SJSA1 (cell line): ENCODE results near the gene MTPN. TPM values are rescaled to one million over a fixed set of nuclear protein-coding genes. Genes with fewer than 3 reads are reported as not detected.

Source experiments
- DNase-seq, 2 experiments: peaks; one replicate each; pipeline ENCODE4 v3.0.0-alpha.2; 2015 to 2020; ENCODE audit warnings: low spot score in 2 of 2, low read depth in 1 of 2
- H3K27ac ChIP-seq: fragments of 250-450 bp; sonication (Bioruptor Pico); 2 replicates; pipeline ENCODE4 v1.5.1; 2020; ENCODE audit warnings: mild to moderate bottlenecking, moderate library complexity
- H3K27me3 ChIP-seq: fragments of 250-450 bp; sonication (Bioruptor Pico); replicated peaks from 2 replicates; pipeline ENCODE4 v1.5.1; 2020; ENCODE audit warnings: mild to moderate bottlenecking, moderate library complexity
- H3K36me3 ChIP-seq: fragments of 250-450 bp; sonication (Bioruptor Pico); 2 replicates; pipeline ENCODE4 v1.5.1; 2020; ENCODE audit warnings: mild to moderate bottlenecking
- H3K4me1 ChIP-seq: fragments of 250-450 bp; sonication (Bioruptor Pico); replicated peaks from 2 replicates; pipeline ENCODE4 v1.6.1; 2021; ENCODE audit warnings: mild to moderate bottlenecking
- H3K4me3 ChIP-seq: fragments of 250-450 bp; sonication (Bioruptor Pico); 2 replicates; pipeline ENCODE4 v1.5.1; 2020; ENCODE audit warnings: mild to moderate bottlenecking
- H3K9me3 ChIP-seq: fragments of 250-450 bp; sonication (Bioruptor Pico); replicated peaks from 2 replicates; pipeline ENCODE4 v1.5.1; 2020; ENCODE audit warnings: mild to moderate bottlenecking
- total RNA-seq: library from RNA; depleted of rRNA; stranded (reverse); fragments of >200 nt; shearing (Covaris generic); gene quantifications from 2 replicates; pipeline ENCODE4 v1.2.3, GENCODE V29; 2014

Gene MTPN
- total RNA-seq, 1 experiment from 2014 or later: 108 TPM

- Histone ChIP-seq H3K4me1 (0 out of 2 replicates have a peak, but pooled peaks cover 7% of the 10 kb centered on the region), H3K4me3 (no peak overlapping the region), H3K27ac (no peak overlapping the region), H3K36me3 (peaks cover 10% of the 10 kb centered on the region), H3K9me3 (no peaks in the 10 kb centered on the region), H3K27me3 (peaks cover 3% of the 10 kb centered on the region; the same call in 1 of the 2 replicates)
- DNase-seq: no peak
Observed at GRCh38 chr7:135959646-135960363, 17.4 kb downstream of the MTPN start.

DNA sequence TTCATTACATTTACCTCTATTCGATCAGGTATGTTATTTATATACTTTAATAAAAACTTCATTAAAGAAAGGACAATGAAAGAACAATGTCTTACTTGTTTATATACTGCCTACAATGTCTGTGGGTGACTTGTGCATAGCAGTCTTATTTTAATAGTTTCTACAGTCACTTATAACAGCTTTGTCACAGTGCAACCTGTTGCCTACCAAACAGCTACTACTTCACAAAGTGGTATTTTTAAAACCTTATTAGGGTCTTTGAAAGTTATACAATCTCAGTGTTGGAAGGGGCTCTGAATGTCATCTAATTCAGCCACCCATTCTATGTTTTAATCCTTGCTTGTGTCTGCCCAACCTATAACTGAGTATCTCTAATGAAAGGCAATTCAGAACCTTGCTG lies 19.0 kb downstream of the MTPN start:
- no peak overlapping the region for H3K27ac ChIP-seq
- no peak overlapping the region for H3K4me3 ChIP-seq
- H3K36me3 ChIP-seq: peaks cover 19% of the 10 kb centered on the region
- H3K4me1 ChIP-seq: peaks cover 11% of the 10 kb centered on the region
- no peak for DNase-seq
- H3K27me3 ChIP-seq: peaks cover 3% of the 10 kb centered on the region; the same call in 1 of the 2 replicates
- no peaks in the 10 kb centered on the region for H3K9me3 ChIP-seq

DNA sequence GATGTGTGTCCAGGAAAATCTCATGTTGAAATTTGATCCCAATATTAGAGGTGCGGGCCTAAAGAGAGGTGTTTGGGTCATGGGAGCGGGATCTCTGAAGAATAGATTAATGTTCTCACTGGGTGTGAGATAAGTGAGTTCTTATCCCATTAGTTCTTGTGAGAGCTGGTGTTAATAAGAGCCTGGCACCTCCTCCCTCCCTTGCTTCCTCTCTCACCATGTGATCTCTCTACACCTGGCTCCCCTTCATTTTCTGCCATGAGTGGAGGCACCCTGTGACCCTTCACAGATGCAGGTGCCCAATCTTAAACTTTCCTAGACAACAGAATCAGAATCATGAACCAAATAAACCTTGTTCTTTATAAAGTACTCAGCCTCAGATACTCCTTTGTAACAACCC lies 19.5 kb downstream of the MTPN start:
- Histone ChIP-seq H3K27me3 (peaks cover 3% of the 10 kb centered on the region; the same call in 1 of the 2 replicates), H3K4me1 (peaks cover 16% of the 10 kb centered on the region), H3K9me3 (no peaks in the 10 kb centered on the region), H3K36me3 (peaks cover 21% of the 10 kb centered on the region), H3K27ac (no peak overlapping the region), H3K4me3 (no peak overlapping the region)
- DNase-seq: no peak

GRCh38 chr7:135956393-135956792 lies 20.8 kb downstream of the MTPN start:
- Histone ChIP-seq H3K4me1 (peaks cover 18% of the 10 kb centered on the region), H3K9me3 (no peaks in the 10 kb centered on the region), H3K4me3 (no peak overlapping the region), H3K27ac (no peak overlapping the region), H3K27me3 (peaks cover 3% of the 10 kb centered on the region; the same call in 1 of the 2 replicates), H3K36me3 (peaks cover 32% of the 10 kb centered on the region)
- no peak for DNase-seq

DNA sequence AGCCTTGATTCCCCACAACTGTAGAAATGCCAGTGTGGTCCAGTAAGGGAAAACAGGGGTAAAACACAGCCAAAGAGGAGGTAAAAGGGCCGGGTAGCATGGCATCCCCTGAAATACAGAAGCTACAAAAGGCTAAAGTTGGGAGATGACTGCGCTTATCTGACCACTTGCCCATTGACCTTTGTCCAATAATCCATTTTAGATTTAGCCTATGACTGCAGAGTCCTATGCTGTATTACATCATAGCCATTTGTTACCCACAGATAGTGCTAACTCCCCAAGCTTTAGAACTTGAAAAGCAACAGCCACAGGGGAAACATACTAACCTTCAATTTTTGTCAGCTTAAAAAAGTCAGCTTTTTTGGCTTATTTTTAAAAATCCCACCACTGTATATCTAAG lies 26.2 kb downstream of the MTPN start:
- no peak for DNase-seq
- Histone ChIP-seq H3K36me3 (peaks cover 71% of the 10 kb centered on the region), H3K4me3 (no peak overlapping the region), H3K4me1 (peaks cover 11% of the 10 kb centered on the region), H3K9me3 (no peaks in the 10 kb centered on the region), H3K27ac (no peak overlapping the region), H3K27me3 (no peaks in the 10 kb centered on the region)

DNA sequence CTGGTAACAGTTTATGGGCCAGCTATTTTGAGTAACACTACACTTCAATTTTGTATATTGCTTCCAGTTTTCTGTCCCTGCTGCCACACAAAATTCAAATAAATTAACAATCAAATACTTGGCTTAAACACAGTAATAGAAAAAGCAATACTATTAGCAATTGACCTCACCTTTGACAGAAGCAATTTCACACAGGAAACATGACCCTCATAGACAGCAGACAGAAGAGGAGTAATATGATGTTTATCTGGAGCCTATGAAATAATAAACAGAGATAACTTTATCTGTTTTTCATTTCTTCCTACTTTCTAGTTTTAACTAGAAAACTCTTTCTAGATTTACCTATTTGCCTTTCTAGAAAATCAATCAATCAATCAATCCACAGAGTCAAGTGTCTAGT lies 26.7 kb downstream of the MTPN start:
- no peak for DNase-seq
- H3K36me3 ChIP-seq: peaks cover 71% of the 10 kb centered on the region
- peaks cover 11% of the 10 kb centered on the region for H3K4me1 ChIP-seq
- H3K27ac ChIP-seq: no peak overlapping the region
- no peaks in the 10 kb centered on the region for H3K9me3 ChIP-seq
- no peaks in the 10 kb centered on the region for H3K27me3 ChIP-seq
- H3K4me3 ChIP-seq: no peak overlapping the region

- no peak overlapping the region for H3K4me3 ChIP-seq
- H3K36me3 ChIP-seq: peaks cover 54% of the 10 kb centered on the region
- no peaks in the 10 kb centered on the region for H3K27me3 ChIP-seq
- no peaks in the 10 kb centered on the region for H3K9me3 ChIP-seq
- no peak for DNase-seq
- no peaks in the 10 kb centered on the region for H3K4me1 ChIP-seq
- no peak overlapping the region for H3K27ac ChIP-seq
Observed at GRCh38 chr7:135946289-135947055, 30.7 kb downstream of the MTPN start.

GRCh38 chr7:135944753-135945152 lies 32.4 kb downstream of the MTPN start:
- Histone ChIP-seq H3K27ac (no peak overlapping the region), H3K36me3 (peaks cover 41% of the 10 kb centered on the region), H3K4me1 (no peaks in the 10 kb centered on the region), H3K27me3 (no peaks in the 10 kb centered on the region), H3K4me3 (no peak overlapping the region), H3K9me3 (no peaks in the 10 kb centered on the region)
- DNase-seq: no peak

- Histone ChIP-seq H3K27ac (no peak overlapping the region), H3K9me3 (no peaks in the 10 kb centered on the region), H3K4me1 (0 out of 2 replicates have a peak, but pooled peaks cover under 1% of the 10 kb centered on the region), H3K36me3 (peaks cover 27% of the 10 kb centered on the region), H3K27me3 (no peaks in the 10 kb centered on the region), H3K4me3 (no peak overlapping the region)
- DNase-seq: no peak
Observed at GRCh38 chr7:135943134-135943879, 33.9 kb downstream of the MTPN start.

DNA sequence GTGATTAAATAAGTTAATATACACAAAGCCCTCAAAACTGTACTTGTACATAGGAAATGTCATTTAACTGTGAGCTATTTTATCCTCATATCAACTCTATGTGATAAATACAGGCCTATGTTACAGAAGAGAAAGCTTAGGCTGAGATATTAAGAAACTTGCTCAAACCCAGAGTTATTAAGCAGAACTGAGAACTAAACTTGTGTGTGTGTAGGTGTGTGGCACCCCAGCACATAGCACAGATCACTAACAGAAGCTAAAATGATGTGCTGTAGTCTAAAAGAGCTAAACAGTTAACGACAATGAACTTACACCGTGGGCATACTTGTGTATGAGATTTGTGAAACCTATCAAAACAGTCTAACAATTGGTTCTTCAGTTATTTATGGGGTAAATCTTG lies 34.5 kb downstream of the MTPN start:
- no peak overlapping the region for H3K4me3 ChIP-seq
- H3K27me3 ChIP-seq: no peaks in the 10 kb centered on the region
- DNase-seq: no peak
- H3K27ac ChIP-seq: no peak overlapping the region
- peaks cover 3% of the 10 kb centered on the region; the same call in 1 of the 2 replicates for H3K4me1 ChIP-seq
- peaks cover 23% of the 10 kb centered on the region for H3K36me3 ChIP-seq
- no peaks in the 10 kb centered on the region for H3K9me3 ChIP-seq

GRCh38 chr7:135940077-135941075 lies 36.8 kb downstream of the MTPN start:
- peaks cover 9% of the 10 kb centered on the region for H3K36me3 ChIP-seq
- no peak overlapping the region for H3K4me3 ChIP-seq
- H3K27me3 ChIP-seq: no peaks in the 10 kb centered on the region
- H3K27ac ChIP-seq: no peak overlapping the region
- no peaks in the 10 kb centered on the region for H3K9me3 ChIP-seq
- no peak for DNase-seq
- peaks cover 3% of the 10 kb centered on the region; the same call in 1 of the 2 replicates for H3K4me1 ChIP-seq

DNA sequence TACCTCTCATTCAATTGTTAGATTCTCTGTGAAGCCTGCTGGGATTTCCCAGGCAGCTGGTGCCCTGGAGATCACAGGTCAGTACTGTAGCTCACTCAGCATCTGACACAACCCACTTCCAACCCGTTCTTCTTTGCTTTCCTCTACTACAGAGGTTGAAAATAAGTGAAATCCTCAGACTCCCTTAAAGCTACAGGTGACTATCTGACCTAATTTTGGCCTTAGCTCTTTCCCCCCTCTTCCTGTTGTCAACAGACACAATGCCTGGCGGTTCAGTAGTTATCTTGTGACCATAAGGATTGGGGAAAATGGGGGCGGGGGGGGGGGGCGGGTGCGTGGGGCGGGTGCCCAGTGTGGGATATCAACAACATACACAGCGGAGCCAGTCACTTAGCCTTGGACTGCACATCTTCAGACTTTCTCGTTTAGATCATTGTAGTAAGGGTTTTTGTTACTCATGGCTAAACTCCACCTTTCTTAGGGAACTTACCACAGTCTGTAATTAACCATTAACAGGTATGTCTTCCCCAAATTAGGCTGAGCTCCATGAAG lies 37.8 kb downstream of the MTPN start:
- Histone ChIP-seq H3K27ac (no peak overlapping the region), H3K27me3 (no peaks in the 10 kb centered on the region), H3K4me1 (peaks cover 3% of the 10 kb centered on the region; the same call in 1 of the 2 replicates), H3K9me3 (no peaks in the 10 kb centered on the region), H3K36me3 (peaks cover 5% of the 10 kb centered on the region), H3K4me3 (no peak overlapping the region)
- DNase-seq: no peak
